GM15510 (cell line): ENCODE results near the gene CDH23.

ENCODE experiments used
- POLR2A ChIP-seq: IDR thresholded peaks from 3 replicates; pipeline ENCODE4 v1.6.1; 2011; ENCODE audit warnings: borderline replicate concordance; ENCODE audit not compliant: insufficient read length; ENCODE audit errors: extremely low read depth

CDH23 gene

DNA sequence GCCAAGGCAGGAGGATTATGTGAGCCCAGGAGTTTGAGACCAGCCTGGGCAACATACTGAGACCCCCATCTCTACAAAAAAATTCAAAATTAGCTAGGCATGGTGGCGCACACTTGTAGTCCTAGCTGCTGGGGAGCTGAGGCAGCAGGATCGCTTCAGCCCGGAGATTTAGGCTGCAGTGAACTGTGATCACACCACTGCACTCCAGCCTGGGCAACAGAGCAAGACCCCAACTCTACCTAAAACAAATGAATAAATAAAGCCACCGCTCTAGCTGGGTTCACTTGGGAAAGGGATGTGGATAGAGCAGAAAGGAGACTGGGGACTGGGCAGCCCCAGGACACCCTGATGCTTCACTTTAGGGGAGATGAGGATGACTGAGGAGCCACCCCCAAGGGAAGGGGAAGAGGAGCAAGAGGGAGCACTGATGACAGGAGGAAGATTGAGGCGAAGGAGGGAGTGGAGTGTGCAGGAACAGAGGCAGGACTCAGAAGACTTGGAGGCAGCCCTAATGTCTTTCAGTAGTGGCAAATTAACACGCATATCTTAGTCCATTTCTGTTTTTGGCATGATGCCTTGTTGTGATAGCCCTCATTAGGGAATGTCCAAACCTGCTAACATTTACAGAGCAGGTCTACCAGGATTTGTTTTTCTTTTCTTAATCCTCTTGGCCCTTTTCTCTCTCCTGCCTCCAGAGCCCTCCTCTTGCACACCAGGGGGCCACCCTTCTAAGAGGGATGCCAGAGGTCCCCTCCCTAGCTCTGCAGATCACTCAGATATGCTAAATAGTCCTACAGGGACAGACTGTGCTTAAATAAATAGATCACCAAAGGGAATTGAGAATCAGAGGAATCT, 234.5 kb downstream of the CDH23 start:
- no peak for TF ChIP-seq POLR2A

- no peak for TF ChIP-seq POLR2A
These were observed 235.6 kb downstream of the CDH23 start for GRCh38 chr10:71632200-71632820.

- TF ChIP-seq POLR2A: no peak
These were observed 236.3 kb downstream of the CDH23 start for GRCh38 chr10:71632896-71633600.

DNA sequence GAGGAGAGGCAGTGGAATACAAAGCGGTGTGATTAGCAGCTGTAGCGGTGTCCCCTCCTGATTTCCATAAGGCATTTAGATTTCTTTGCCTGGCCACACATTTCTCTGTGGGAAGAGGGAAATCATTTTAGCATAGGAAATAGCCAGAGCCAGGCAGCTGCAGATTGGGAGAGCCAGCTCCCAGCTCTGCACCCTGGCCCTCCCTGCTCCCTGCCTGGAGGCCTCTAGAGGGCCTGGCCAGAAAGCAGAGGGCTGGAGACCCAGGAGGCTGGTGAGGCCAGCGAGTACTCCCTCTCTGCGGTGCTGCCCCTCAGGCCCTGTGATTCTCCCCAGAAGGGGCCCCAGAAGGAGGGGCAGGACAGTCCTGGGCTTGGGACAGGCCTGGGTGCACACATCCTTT, 237.2 kb downstream of the CDH23 start:
- TF ChIP-seq POLR2A: no peak

DNA sequence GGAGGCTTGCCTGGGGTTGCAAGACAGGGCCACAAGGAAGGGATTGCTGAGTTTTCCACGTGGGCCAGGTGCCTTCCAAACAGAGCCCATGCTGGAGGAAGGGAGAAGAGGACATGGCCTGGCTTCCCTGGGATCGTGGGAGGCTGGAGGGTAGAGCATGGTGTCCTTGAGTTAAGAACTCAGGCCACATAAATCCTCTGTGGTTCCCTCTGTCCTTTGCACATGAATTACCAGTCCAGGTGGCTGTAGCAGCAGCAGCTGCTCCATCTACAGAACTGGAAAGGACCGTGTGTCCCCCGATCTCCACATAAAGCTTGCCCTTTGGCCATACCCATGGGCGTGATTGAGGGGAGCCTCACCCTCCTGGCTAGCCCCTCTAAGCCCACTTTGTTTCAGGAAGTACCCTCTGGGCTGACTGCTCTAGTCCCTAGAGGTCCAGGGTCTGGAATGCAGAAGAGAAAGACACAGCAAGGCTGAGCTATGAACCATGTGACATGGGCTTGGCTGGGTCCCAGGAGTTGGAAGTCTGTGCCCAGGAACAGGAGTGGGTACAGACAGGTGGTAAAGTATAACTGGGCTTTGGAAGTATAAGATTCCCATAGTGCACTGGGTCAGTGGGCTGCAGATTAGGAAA, 237.9 kb downstream of the CDH23 start:
- no peak for TF ChIP-seq POLR2A

DNA sequence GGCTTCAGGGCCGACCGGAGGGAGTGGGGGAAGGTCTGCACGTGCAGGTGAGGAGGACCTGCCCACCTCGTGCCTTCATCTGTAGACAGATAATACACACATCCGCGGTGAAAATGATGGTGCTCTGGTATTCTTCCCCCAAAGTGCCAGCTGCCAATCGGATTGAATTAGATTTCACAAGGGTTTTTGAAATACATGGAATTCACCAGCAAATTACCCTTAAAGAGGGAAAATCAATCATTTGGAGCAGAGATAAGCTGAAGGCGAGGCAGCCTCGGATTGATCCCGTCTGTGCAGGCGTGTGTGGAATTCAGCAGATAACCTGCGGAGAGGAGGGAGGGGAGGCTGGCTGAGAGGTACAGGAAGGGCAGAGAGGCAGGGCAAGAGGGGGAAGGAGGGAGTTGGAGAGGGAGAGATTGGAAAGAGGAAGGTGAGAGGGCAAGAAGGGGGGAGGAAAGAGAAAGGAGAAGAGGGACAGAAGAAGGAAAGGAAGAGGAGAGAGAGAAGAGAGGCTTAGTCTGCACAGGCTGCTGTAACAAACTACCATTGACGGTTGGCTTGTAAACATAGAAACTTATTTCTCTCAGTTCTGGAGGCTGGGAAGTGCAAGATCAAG, 238.6 kb downstream of the CDH23 start:
- no peak for TF ChIP-seq POLR2A

- no peak for TF ChIP-seq POLR2A
These were observed 239.1 kb downstream of the CDH23 start for GRCh38 chr10:71635867-71636266.

DNA sequence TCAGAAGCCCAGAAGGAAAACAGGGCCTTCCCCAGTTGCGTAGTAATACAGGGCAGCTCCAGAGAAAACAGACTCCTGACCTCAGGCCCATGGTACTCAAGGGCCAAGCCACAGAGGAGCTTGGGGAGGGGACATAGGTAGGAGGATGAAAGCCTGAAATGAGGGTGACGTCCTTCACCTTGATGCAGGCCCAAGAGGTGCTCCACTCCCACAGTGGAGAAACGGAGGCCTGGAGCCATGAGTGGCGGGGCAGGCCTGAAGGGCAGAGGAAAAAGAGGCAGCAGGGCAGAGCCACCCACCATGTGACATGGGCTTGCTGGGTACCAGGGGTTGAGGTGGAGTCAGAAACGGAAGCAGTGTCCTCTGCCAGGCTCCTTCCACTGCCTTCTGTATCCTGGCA, 239.9 kb downstream of the CDH23 start:
- TF ChIP-seq POLR2A: no peak

DNA sequence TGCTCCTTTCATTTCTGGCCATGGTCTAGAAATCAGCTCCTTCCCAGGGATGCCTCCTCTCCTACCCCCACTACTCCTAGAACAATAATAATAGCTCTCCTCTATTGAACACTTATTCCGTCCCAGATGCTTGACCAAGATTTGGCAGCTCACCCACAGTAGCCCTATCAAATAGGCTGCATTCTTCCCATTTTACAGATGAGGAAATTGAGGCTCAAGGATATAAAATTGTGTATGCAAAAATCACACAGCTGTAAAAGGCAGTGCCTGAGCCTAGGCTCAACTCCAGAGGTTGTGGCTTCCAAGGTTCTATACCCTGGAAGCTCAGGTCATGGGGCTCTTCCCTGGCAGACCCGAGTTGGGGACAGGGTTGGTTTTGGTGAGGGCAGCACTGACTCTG, 240.6 kb downstream of the CDH23 start:
- no peak for TF ChIP-seq POLR2A

- no peak for TF ChIP-seq POLR2A
These were observed 241.5 kb downstream of the CDH23 start for GRCh38 chr10:71638064-71638821.

GRCh38 chr10:71638822-71639719, 242.4 kb downstream of the CDH23 start:
- TF ChIP-seq POLR2A: no peak

DNA sequence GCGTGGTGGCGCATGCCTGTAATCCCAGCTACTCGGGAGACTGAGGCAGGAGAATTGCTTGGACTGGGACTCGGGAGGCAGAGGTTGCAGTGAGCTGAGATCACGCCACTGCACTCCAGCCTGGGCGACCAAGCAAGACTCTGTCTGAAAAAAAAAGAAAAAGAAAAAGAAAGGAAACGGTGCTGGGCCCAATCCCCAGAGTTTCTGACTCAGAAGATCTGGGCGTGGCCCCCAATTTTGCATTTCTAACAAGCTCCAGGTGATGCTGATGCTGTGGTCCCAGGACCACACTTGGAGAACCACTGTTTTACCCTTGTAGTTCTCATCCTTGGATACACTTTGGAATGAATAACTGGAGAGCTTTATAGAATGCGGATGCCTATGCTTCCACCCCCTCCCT, 243.9 kb downstream of the CDH23 start:
- no peak for TF ChIP-seq POLR2A

- TF ChIP-seq POLR2A: no peak
These were observed 244.7 kb downstream of the CDH23 start for GRCh38 chr10:71641449-71641848.
